ENCODE results near the gene BLMH. TPM values are rescaled to one million over a fixed set of nuclear protein-coding genes. Genes with fewer than 3 reads are reported as not detected.
A peak's percentile ranks its signal among the peaks of the same experiment; 100 is the strongest.

BLMH gene, protein sequence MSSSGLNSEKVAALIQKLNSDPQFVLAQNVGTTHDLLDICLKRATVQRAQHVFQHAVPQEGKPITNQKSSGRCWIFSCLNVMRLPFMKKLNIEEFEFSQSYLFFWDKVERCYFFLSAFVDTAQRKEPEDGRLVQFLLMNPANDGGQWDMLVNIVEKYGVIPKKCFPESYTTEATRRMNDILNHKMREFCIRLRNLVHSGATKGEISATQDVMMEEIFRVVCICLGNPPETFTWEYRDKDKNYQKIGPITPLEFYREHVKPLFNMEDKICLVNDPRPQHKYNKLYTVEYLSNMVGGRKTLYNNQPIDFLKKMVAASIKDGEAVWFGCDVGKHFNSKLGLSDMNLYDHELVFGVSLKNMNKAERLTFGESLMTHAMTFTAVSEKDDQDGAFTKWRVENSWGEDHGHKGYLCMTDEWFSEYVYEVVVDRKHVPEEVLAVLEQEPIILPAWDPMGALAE
- total RNA-seq (32.5 TPM), polyA plus RNA-seq (ENCODE audit: insufficient read depth, low read depth, low replicate concordance) (30.5 TPM)
- long read RNA-seq, donor 1, transcript BLMH-206 (1 exons, 2,079 nt), result major isoform, 23 of 32 reads
- long read RNA-seq, donor 1, transcript BLMH-201 (12 exons, 2,365 nt), result minor isoform, 8 of 32 reads
- long read RNA-seq, donor 1, partial matches to known transcripts, result 0 of 32 reads
- long read RNA-seq, donor 1, other reads (novel, unspliced or antisense), result 0 of 32 reads
- long read RNA-seq, donor 2, transcript BLMH-206 (1 exons, 2,079 nt), result major isoform, 30 of 47 reads
- long read RNA-seq, donor 2, transcript BLMH-201 (12 exons, 2,365 nt), result minor isoform, 17 of 47 reads
- long read RNA-seq, donor 2, partial matches to known transcripts, result 0 of 47 reads
- long read RNA-seq, donor 2, other reads (novel, unspliced or antisense), result 0 of 47 reads
- long read RNA-seq, donor 3, transcript BLMH-212 (2 exons, 769 nt), result minor isoform, 5 of 49 reads
- long read RNA-seq, donor 3, transcript BLMH-206 (1 exons, 2,079 nt), result major isoform, 26 of 49 reads
- long read RNA-seq, donor 3, transcript BLMH-201 (12 exons, 2,365 nt), result minor isoform, 17 of 49 reads
- long read RNA-seq, donor 3, partial matches to known transcripts, result 0 of 49 reads
- long read RNA-seq, donor 3, other reads (novel, unspliced or antisense), result 0 of 49 reads
- long read RNA-seq, donor 4, transcript BLMH-206 (1 exons, 2,079 nt), result major isoform, 9 of 19 reads
- long read RNA-seq, donor 4, transcript BLMH-201 (12 exons, 2,365 nt), result minor isoform, 8 of 19 reads
- long read RNA-seq, donor 4, partial matches to known transcripts, result 0 of 19 reads
- long read RNA-seq, donor 4, other reads (novel, unspliced or antisense), result 0 of 19 reads
- long read RNA-seq, donor 5, partial matches to known transcripts, result 0 of 3 reads
- long read RNA-seq, donor 5, other reads (novel, unspliced or antisense), result 0 of 3 reads
- long read RNA-seq, donor 6, transcript BLMH-206 (1 exons, 2,079 nt), result major isoform, 33 of 41 reads
- long read RNA-seq, donor 6, transcript BLMH-201 (12 exons, 2,365 nt), result minor isoform, 8 of 41 reads
- long read RNA-seq, donor 6, partial matches to known transcripts, result 0 of 41 reads
- long read RNA-seq, donor 6, other reads (novel, unspliced or antisense), result 0 of 41 reads
- long read RNA-seq, donor 7, transcript BLMH-201 (12 exons, 2,365 nt), result major isoform, 26 of 35 reads
- long read RNA-seq, donor 7, partial matches to known transcripts, result 3 of 35 reads
- long read RNA-seq, donor 7, other reads (novel, unspliced or antisense), result 3 of 35 reads
- long read RNA-seq, donor 8, transcript BLMH-201 (12 exons, 2,365 nt), result minor isoform, 11 of 44 reads
- long read RNA-seq, donor 8, transcript BLMH-206 (1 exons, 2,079 nt), result major isoform, 31 of 44 reads
- long read RNA-seq, donor 8, partial matches to known transcripts, result 0 of 44 reads
- long read RNA-seq, donor 8, other reads (novel, unspliced or antisense), result 0 of 44 reads
- long read RNA-seq, donor 9, partial matches to known transcripts, result 0 of 5 reads
- long read RNA-seq, donor 9, other reads (novel, unspliced or antisense), result 0 of 5 reads
- long read RNA-seq, donor 10, transcript BLMH-206 (1 exons, 2,079 nt), result major isoform, 37 of 46 reads
- long read RNA-seq, donor 10, transcript BLMH-201 (12 exons, 2,365 nt), result minor isoform, 9 of 46 reads
- long read RNA-seq, donor 10, partial matches to known transcripts, result 0 of 46 reads
- long read RNA-seq, donor 10, other reads (novel, unspliced or antisense), result 0 of 46 reads

DNA sequence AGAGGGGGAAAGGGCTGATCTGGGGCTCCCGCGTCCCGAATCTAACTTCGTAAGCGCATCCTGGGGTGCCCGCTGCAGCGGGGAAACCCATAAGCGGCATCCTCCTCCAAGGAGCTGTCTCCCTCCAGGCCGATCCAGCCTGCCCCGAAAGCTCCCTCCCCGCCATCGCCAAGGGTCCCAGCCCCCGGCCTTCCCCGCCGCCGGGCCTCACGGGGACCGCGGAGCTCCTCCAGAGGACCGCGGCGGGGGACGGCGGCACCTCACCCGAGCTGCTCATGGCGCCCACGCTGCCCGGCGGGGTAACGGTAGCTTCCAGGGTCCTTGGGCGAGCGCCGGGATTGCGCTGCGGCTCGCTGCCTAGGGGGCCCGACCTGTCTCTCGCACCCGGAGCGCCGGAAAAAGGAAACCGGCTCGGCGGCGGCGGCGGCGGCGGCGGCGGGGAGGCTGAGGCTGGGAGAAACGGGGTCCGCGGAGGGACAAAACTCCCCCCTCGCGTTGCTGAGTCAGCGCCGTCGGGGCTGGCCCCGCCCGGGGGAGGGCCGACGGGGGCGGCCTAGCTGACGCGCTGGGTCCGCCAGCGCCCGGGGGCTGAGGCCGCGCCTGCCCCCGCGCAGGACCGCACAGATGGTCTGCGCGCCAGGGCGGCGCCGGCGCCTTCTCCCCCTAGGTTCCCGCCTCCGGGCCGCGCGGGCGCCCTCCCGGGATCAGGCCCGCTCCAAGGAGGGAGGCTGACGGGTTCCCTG is at the start of gene BLMH:
TSS of gene BLMH (minus strand) at position 402 of the 743 bp plus-strand sequence. CDS start at position 277, 125 bp downstream.
- peak within 1 kb of the TSS; percentile 74 to 85 (median 77) for H3K9ac ChIP-seq (ENCODE audit: low read length in 3 of 3)
- TF ChIP-seq, protein P1, sequence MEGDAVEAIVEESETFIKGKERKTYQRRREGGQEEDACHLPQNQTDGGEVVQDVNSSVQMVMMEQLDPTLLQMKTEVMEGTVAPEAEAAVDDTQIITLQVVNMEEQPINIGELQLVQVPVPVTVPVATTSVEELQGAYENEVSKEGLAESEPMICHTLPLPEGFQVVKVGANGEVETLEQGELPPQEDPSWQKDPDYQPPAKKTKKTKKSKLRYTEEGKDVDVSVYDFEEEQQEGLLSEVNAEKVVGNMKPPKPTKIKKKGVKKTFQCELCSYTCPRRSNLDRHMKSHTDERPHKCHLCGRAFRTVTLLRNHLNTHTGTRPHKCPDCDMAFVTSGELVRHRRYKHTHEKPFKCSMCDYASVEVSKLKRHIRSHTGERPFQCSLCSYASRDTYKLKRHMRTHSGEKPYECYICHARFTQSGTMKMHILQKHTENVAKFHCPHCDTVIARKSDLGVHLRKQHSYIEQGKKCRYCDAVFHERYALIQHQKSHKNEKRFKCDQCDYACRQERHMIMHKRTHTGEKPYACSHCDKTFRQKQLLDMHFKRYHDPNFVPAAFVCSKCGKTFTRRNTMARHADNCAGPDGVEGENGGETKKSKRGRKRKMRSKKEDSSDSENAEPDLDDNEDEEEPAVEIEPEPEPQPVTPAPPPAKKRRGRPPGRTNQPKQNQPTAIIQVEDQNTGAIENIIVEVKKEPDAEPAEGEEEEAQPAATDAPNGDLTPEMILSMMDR (IDR thresholded peaks at IDR 0.05; ENCODE audit: borderline replicate concordance, extremely low read depth, insufficient read depth), result no peak
- H3K27me3 ChIP-seq (ENCODE audit: control insufficient read depth, insufficient read depth, low read length), result no peaks in the 10 kb centered on the region
- H3K4me1 ChIP-seq (ENCODE audit: control insufficient read depth in 2 of 3, insufficient read depth in 2 of 3, low read depth in 1 of 3, low read length in 3 of 3), result peaks cover 5 to 11% (median 9%) of the 10 kb centered on the region in 3 donors
- peak; percentile 83 to 93 (median 87) for DNase-seq
- intact Hi-C loops (cut with DNase I), result no loop called here
- H3K4me3 ChIP-seq (ENCODE audit: low read length in 3 of 3), result peak within 1 kb of the TSS; percentile 67 to 97 (median 97)
- H3K27ac ChIP-seq (ENCODE audit: low read depth in 2 of 2, low read length in 2 of 2), result peak within 1 kb of the TSS; percentile 14 to 86
- FAIRE-seq, result no peak
- H3K9me3 ChIP-seq (ENCODE audit: control insufficient read depth in 2 of 3, insufficient read depth in 1 of 3, low read length in 3 of 3), result no peaks in the 10 kb centered on the region
- peaks cover 5 to 8% (median 8%) of the 10 kb centered on the region in 3 donors for H3K36me3 ChIP-seq (ENCODE audit: control insufficient read depth in 2 of 3, insufficient read depth in 3 of 3, low read length in 3 of 3)

DNA sequence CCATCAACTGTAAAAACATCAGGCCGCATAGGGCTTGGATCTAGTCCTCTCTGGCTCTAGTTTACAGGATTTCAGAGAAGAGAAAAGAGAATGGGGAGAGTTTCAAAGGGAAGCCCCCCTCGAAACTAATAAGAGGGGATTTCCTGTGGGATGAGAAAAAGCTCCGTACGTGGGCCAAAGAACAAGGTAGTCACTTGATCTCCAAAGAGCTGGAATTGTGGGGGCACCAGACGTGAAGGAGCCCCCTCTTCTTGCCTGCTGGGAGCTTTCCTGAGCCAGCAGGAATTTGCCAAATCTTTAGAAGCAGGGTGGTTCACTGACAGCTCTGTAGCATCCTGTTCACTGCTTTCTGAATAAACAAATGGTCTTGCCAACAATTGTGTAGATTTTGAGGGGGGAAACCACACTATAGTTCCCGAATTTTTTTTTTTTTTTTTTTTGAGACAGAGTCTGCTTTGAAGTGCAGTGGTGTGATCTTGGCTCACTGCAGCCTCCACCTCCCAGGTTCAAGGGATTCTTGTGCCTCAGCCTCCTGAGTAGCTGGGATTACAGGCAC is 49.1 kb upstream of the BLMH start:
- Histone ChIP-seq H3K27ac (ENCODE audit: low read depth in 2 of 2, low read length in 2 of 2) (peak overlapping the region; percentile 11 to 32), H3K9ac (ENCODE audit: low read length in 3 of 3) (peak overlapping the region in 1 of 3 donors; percentile 20), H3K4me3 (ENCODE audit: low read length in 3 of 3) (no peak overlapping the region), H3K9me3 (ENCODE audit: control insufficient read depth in 2 of 3, insufficient read depth in 1 of 3, low read length in 3 of 3) (no peaks in the 10 kb centered on the region), H3K27me3 (ENCODE audit: control insufficient read depth, insufficient read depth, low read length) (no peaks in the 10 kb centered on the region), H3K4me1 (ENCODE audit: control insufficient read depth in 2 of 3, insufficient read depth in 2 of 3, low read depth in 1 of 3, low read length in 3 of 3) (peaks cover 0 to 37% (median 19%) of the 10 kb centered on the region in 3 donors), H3K36me3 (ENCODE audit: control insufficient read depth in 2 of 3, insufficient read depth in 3 of 3, low read length in 3 of 3) (no peaks in the 10 kb centered on the region)
- TF ChIP-seq, protein P1 (IDR thresholded peaks at IDR 0.05; ENCODE audit: borderline replicate concordance, extremely low read depth, insufficient read depth), result no peak
- intact Hi-C loops (cut with DNase I), result no loop called here
- DNase-seq (peak in 1 of 5 donors; percentile 36), FAIRE-seq (no peak)
